Measurements from ENCODE around the gene ITGA5. TPM values are rescaled to one million over a fixed set of nuclear protein-coding genes. Genes with fewer than 3 reads are reported as not detected.

The ITGA5 gene
- total and polyA plus RNA-seq, 2 of the 13 experiments (the other 11 are each of a cell fraction or from before 2014, with no cell fraction given), result 0.20 to 0.40 TPM

- 44% methylated on average over 1 of the region's 4 CpGs for WGBS (ENCODE audit: low lambda C conversion rate)
- FAIRE-seq (no peak), DNase-seq (ENCODE audit: low spot score) (no peak), ATAC-seq (no peak)
- TF ChIP-seq YEATS4 (CRISPR knock-in tag; IDR thresholded peaks at IDR 0.05; ENCODE audit: borderline replicate concordance), result no peak
- TF ChIP-seq HMG20A (CRISPR knock-in tag; IDR thresholded peaks at IDR 0.05; ENCODE audit: borderline replicate concordance), result no peak
- no peak for TF ChIP-seq U2AF1 (optimal IDR thresholded peaks at IDR 0.05; ENCODE audit: low read depth, low read length)
- TF ChIP-seq, protein P1, sequence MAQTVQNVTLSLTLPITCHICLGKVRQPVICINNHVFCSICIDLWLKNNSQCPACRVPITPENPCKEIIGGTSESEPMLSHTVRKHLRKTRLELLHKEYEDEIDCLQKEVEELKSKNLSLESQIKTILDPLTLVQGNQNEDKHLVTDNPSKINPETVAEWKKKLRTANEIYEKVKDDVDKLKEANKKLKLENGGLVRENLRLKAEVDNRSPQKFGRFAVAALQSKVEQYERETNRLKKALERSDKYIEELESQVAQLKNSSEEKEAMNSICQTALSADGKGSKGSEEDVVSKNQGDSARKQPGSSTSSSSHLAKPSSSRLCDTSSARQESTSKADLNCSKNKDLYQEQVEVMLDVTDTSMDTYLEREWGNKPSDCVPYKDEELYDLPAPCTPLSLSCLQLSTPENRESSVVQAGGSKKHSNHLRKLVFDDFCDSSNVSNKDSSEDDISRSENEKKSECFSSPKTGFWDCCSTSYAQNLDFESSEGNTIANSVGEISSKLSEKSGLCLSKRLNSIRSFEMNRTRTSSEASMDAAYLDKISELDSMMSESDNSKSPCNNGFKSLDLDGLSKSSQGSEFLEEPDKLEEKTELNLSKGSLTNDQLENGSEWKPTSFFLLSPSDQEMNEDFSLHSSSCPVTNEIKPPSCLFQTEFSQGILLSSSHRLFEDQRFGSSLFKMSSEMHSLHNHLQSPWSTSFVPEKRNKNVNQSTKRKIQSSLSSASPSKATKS (CRISPR knock-in tag; IDR thresholded peaks at IDR 0.05), result no peak
- TF ChIP-seq, protein P2, sequence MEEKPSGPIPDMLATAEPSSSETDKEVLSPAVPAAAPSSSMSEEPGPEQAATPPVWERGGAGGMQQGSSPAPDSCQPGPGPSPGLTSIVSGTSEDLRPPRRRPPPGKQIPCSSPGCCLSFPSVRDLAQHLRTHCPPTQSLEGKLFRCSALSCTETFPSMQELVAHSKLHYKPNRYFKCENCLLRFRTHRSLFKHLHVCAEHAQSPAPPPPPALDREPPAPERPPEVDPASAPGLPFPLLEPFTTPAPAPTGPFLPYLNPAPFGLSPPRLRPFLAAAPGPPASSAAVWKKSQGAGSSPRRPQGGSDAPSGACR (CRISPR knock-in tag; IDR thresholded peaks at IDR 0.05), result no peak
- no peak for TF ChIP-seq POLR2AphosphoS2 (IDR thresholded peaks at IDR 0.05; ENCODE audit: low read depth, low read length)
- TF ChIP-seq TBX3 (IDR thresholded peaks at IDR 0.05; ENCODE audit: borderline replicate concordance), result no peak
- TF ChIP-seq ZNF17 (CRISPR knock-in tag; IDR thresholded peaks at IDR 0.05), result no peak
- TF ChIP-seq THAP11 (CRISPR knock-in tag; IDR thresholded peaks at IDR 0.05), result no peak
- no peak for TF ChIP-seq SRSF1 (optimal IDR thresholded peaks at IDR 0.05; ENCODE audit: low read depth, low read length)
- TF ChIP-seq SRY (CRISPR knock-in tag; IDR thresholded peaks at IDR 0.05), result no peak
- no peak for TF ChIP-seq GATAD2A (CRISPR knock-in tag; IDR thresholded peaks at IDR 0.05)
- Histone ChIP-seq H4K20me1 (ENCODE audit: insufficient read depth, low read length) (no peaks in the 10 kb centered on the region), H3K4me3 (replicated peaks in 1 of 3; ENCODE audit: insufficient read depth in 1 of 3, low read depth in 2 of 3, low read length in 3 of 3) (no peak overlapping the region), H3K79me2 (ENCODE audit: insufficient read depth, low read length) (no peaks in the 10 kb centered on the region), H3K27me3 (ENCODE audit: control insufficient read depth in 1 of 2, insufficient read depth in 2 of 2, low read length in 2 of 2) (peaks cover 0 to 22% of the 10 kb centered on the region in 2 experiments; a peak in 3 of 5 replicates), H3K4me2 (ENCODE audit: low read depth, low read length) (no peak overlapping the region), H3K27ac (ENCODE audit: extremely low read length, insufficient read depth, low read length) (no peak overlapping the region), H3K9ac (ENCODE audit: insufficient read depth, low read depth, low read length) (no peak overlapping the region), H3K36me3 (replicated peaks in 1 of 2; ENCODE audit: control insufficient read depth in 1 of 2, insufficient read depth in 2 of 2, low read length in 2 of 2) (no peaks in the 10 kb centered on the region), H3K4me1 (ENCODE audit: insufficient read depth, low read length) (peaks cover 13% of the 10 kb centered on the region), H2AFZ (ENCODE audit: low read length) (no peak overlapping the region), H3K9me3 (ENCODE audit: low read length) (no peaks in the 10 kb centered on the region)
- CTCF ChIA-PET (ENCODE audit: low intra/inter-chr PET ratio, low total read pairs), result no interaction called here
- in situ Hi-C loops (cut with HindIII; ENCODE audit: extremely low pct_ligation_motif_present, low pct_unique_long_range_greater_than_20kb), result no loop called here
- intact Hi-C loops (cut with micrococcal nuclease; ENCODE audit: unreplicated experiment), result no loop called here
- no TSS peak for BruUV-seq (replicated peaks)
- POLR2A ChIA-PET, result no interaction called here
These were observed 8.0 kb upstream of the ITGA5 start for GRCh38 chr12:54427106-54427505.
